ENCODE results near the gene PDIA4. TPM values are rescaled to one million over a fixed set of nuclear protein-coding genes. Genes with fewer than 3 reads are reported as not detected.

The PDIA4 gene
- total RNA-seq, 1 donor from 2014 or later, result 225 TPM

GRCh38 chr7:149060156-149060555 lies 31.9 kb upstream of the PDIA4 start:
- Histone ChIP-seq H3K4me3 (ENCODE audit: low read depth, low read length) (no peak overlapping the region), H3K27me3 (ENCODE audit: control insufficient read depth, insufficient read depth, low read length) (no peaks in the 10 kb centered on the region), H3K36me3 (ENCODE audit: control insufficient read depth, insufficient read depth, low read length) (no peaks in the 10 kb centered on the region)
- no peak for DNase-seq (ENCODE audit: low read depth)
- TF ChIP-seq, protein P1, sequence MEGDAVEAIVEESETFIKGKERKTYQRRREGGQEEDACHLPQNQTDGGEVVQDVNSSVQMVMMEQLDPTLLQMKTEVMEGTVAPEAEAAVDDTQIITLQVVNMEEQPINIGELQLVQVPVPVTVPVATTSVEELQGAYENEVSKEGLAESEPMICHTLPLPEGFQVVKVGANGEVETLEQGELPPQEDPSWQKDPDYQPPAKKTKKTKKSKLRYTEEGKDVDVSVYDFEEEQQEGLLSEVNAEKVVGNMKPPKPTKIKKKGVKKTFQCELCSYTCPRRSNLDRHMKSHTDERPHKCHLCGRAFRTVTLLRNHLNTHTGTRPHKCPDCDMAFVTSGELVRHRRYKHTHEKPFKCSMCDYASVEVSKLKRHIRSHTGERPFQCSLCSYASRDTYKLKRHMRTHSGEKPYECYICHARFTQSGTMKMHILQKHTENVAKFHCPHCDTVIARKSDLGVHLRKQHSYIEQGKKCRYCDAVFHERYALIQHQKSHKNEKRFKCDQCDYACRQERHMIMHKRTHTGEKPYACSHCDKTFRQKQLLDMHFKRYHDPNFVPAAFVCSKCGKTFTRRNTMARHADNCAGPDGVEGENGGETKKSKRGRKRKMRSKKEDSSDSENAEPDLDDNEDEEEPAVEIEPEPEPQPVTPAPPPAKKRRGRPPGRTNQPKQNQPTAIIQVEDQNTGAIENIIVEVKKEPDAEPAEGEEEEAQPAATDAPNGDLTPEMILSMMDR (IDR thresholded peaks at IDR 0.05; ENCODE audit: insufficient read depth, low read length, poor library complexity, severe bottlenecking), result no peak

DNA sequence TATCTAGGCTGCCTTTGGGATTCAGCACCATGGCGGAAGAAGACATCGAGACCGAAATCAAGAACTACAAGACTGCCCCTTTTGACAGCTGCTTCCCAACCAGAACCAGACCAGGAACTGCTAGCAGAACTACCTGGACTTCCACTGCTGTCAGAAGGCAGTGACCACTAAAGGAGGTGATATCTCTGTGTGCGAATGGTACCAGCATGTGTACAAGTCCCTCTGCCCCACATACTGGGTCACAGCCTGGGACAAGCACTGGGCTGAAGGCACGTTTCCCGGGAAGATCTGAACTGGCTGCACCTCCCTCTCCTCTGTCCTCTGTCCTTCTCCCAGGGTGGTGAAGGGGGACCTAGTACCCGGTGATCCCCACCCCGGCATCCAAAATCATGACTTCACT lies 25.6 kb upstream of the PDIA4 start:
- Histone ChIP-seq H3K4me3 (ENCODE audit: low read depth, low read length) (no peak overlapping the region), H3K27me3 (ENCODE audit: control insufficient read depth, insufficient read depth, low read length) (no peaks in the 10 kb centered on the region), H3K36me3 (ENCODE audit: control insufficient read depth, insufficient read depth, low read length) (no peaks in the 10 kb centered on the region)
- DNase-seq (ENCODE audit: low read depth), result no peak
- TF ChIP-seq, protein P1 (IDR thresholded peaks at IDR 0.05; ENCODE audit: insufficient read depth, low read length, poor library complexity, severe bottlenecking), result no peak

GRCh38 chr7:149053384-149053783 lies 25.1 kb upstream of the PDIA4 start:
- TF ChIP-seq, protein P1 (IDR thresholded peaks at IDR 0.05; ENCODE audit: insufficient read depth, low read length, poor library complexity, severe bottlenecking), result no peak
- no peaks in the 10 kb centered on the region for H3K36me3 ChIP-seq (ENCODE audit: control insufficient read depth, insufficient read depth, low read length)

DNA sequence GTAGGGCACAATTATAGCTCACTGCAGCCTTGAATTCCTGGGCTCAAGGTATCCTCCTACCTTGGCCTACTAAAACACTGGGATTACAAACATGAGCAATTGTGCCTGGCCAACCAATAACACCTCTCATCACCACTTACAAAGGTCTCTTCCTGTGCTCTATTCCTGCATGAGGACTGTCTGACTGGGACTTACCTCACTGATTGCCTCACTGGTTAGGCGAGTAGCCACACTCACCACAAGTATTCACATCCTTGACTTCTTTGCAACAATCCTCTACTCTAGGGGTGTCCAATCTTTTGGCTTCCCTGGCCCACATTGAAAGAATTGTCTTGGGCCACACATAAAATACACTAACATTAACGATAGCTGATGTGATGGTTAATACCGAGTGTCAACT lies 22.6 kb upstream of the PDIA4 start:
- TF ChIP-seq, protein P1 (IDR thresholded peaks at IDR 0.05; ENCODE audit: insufficient read depth, low read length, poor library complexity, severe bottlenecking), result no peak
- DNase-seq (ENCODE audit: low read depth), result no peak
- Histone ChIP-seq H3K27me3 (ENCODE audit: control insufficient read depth, insufficient read depth, low read length) (no peaks in the 10 kb centered on the region), H3K4me3 (ENCODE audit: low read depth, low read length) (no peak overlapping the region), H3K36me3 (ENCODE audit: control insufficient read depth, insufficient read depth, low read length) (no peaks in the 10 kb centered on the region)

More at GRCh38 chr7:149053384-149053783, 25.1 kb upstream of the PDIA4 start:
- no peak for DNase-seq (ENCODE audit: low read depth)
- no peaks in the 10 kb centered on the region for H3K27me3 ChIP-seq (ENCODE audit: control insufficient read depth, insufficient read depth, low read length)
- no peak overlapping the region for H3K4me3 ChIP-seq (ENCODE audit: low read depth, low read length)

GRCh38 chr7:149048805-149049204 lies 20.5 kb upstream of the PDIA4 start:
- no peaks in the 10 kb centered on the region for H3K27me3 ChIP-seq (ENCODE audit: control insufficient read depth, insufficient read depth, low read length)
- no peak overlapping the region for H3K4me3 ChIP-seq (ENCODE audit: low read depth, low read length)
- no peak for DNase-seq (ENCODE audit: low read depth)
- TF ChIP-seq, protein P1 (IDR thresholded peaks at IDR 0.05; ENCODE audit: insufficient read depth, low read length, poor library complexity, severe bottlenecking), result no peak
- no peaks in the 10 kb centered on the region for H3K36me3 ChIP-seq (ENCODE audit: control insufficient read depth, insufficient read depth, low read length)

- Histone ChIP-seq H3K36me3 (ENCODE audit: control insufficient read depth, insufficient read depth, low read length) (no peaks in the 10 kb centered on the region), H3K4me3 (ENCODE audit: low read depth, low read length) (no peak overlapping the region), H3K27me3 (ENCODE audit: control insufficient read depth, insufficient read depth, low read length) (no peaks in the 10 kb centered on the region)
- no peak for DNase-seq (ENCODE audit: low read depth)
- TF ChIP-seq, protein P1 (IDR thresholded peaks at IDR 0.05; ENCODE audit: insufficient read depth, low read length, poor library complexity, severe bottlenecking), result no peak
Measured at GRCh38 chr7:149046416-149046815, 18.1 kb upstream of the PDIA4 start.

Measured in kidney epithelial cell (primary cell).